Stomach (tissue), 9 donors: Measurements from ENCODE around the gene C16orf90. TPM values are rescaled to one million over a fixed set of nuclear protein-coding genes. Genes with fewer than 3 reads are reported as not detected.

Experiments
- DNase-seq, 2 donors: peaks; one replicate each; pipeline versions ENCODE4 v3.0.0 to v3.0.0-alpha.2; 2013 to 2019
- H3K27ac ChIP-seq, 5 donors: fragments of 200-600 bp in 4 of 5; sonication (generic) in 4 of 5; one replicate each; pipeline ENCODE4 v1.5.1; 2013 to 2019; ENCODE audit warnings: mild to moderate bottlenecking in 1 of 5, moderate library complexity in 1 of 5
- H3K27me3 ChIP-seq, 3 donors: fragments of 200-600 bp; sonication (generic); one replicate each; pipeline ENCODE4 v1.5.1; 2017 to 2019; ENCODE audit warnings: mixed run types in 1 of 3
- H3K36me3 ChIP-seq, 4 donors: fragments of 200-600 bp; sonication (generic); 1 replicate in 3 of 4; 2 replicates in 1 of 4; pipeline ENCODE4 v1.5.1; 2016 to 2019
- H3K4me1 ChIP-seq, 4 donors: fragments of 200-600 bp; sonication (generic); one replicate each; pipeline ENCODE4 v1.5.1; 2016 to 2019
- H3K4me3 ChIP-seq, 4 donors: fragments of 200-600 bp; sonication (generic) in 3 of 4; one replicate each; pipeline ENCODE4 v1.5.1; 2016 to 2019; ENCODE audit warnings: mild to moderate bottlenecking in 1 of 4
- H3K9me3 ChIP-seq, 4 donors: fragments of 200-600 bp; sonication (generic); one replicate each; pipeline ENCODE4 v1.5.1; 2016 to 2019
- CTCF ChIP-seq, 7 experiments: fragments of 450-650 bp in 4 of 7; fragments of 200-600 bp in 3 of 7; sonication (generic) in 3 of 7; IDR thresholded peaks; one replicate each; pipeline ENCODE4 v1.5.1; 2016 to 2019; ENCODE audit warnings: antibody characterized with exemption in 7 of 7, control low read depth in 2 of 7, mild to moderate bottlenecking in 1 of 7
- EP300 ChIP-seq: sonication (generic); formaldehyde crosslinking; IDR thresholded peaks from one replicate; pipeline ENCODE4 v1.6.1; 2017; ENCODE audit warnings: antibody characterized with exemption
- POLR2A ChIP-seq, 4 donors: fragments of 450-650 bp; IDR thresholded peaks; one replicate each; pipeline ENCODE4 v1.6.1; 2016; ENCODE audit warnings: antibody characterized with exemption in 4 of 4, control low read depth in 2 of 4, mild to moderate bottlenecking in 1 of 4, moderate library complexity in 1 of 4
- POLR2AphosphoS5 ChIP-seq, 3 donors: sonication (generic); formaldehyde crosslinking; IDR thresholded peaks; one replicate each; pipeline ENCODE4 v1.6.1; 2016; ENCODE audit warnings: antibody characterized with exemption in 3 of 3
- WGBS, 5 donors: extraction: QIAGEN DNeasy Blood & Tissue Kit in 3 of 5; methylation state at CpG; one replicate each; pipeline versions ENCODE4 v1.1.5 to v1.1.7; 2013 to 2018; 5-methylcytosine and 5-hydroxymethylcytosine counted together
- intact Hi-C: fragments of 100-400 bp; cut with DNase I; formaldehyde crosslinking; loops from one replicate; pipeline ENCODE4 v1.15.1; 2023; ENCODE audit warnings: low total_unique reads
- polyA plus RNA-seq, 3 donors: library from polyadenylated mRNA; stranded (reverse); fragments of 200-250 nt; gene quantifications; one replicate each; pipeline ENCODE4 v1.2.3, GENCODE V29; 2013
- total RNA-seq, 5 donors: library from RNA; depleted of rRNA; stranded (reverse); fragments of >200 nt; gene quantifications; one replicate each; pipeline versions ENCODE4 v1.1.0 to v1.2.3, GENCODE V29; 2014 to 2016
- donor health status: healthy with polysubstance abuse.
- donor health status: Bipolar disorder and iron deficiency.
- donor health status: healthy.

Gene C16orf90
- total and polyA plus RNA-seq, 8 donors, result not detected

DNA sequence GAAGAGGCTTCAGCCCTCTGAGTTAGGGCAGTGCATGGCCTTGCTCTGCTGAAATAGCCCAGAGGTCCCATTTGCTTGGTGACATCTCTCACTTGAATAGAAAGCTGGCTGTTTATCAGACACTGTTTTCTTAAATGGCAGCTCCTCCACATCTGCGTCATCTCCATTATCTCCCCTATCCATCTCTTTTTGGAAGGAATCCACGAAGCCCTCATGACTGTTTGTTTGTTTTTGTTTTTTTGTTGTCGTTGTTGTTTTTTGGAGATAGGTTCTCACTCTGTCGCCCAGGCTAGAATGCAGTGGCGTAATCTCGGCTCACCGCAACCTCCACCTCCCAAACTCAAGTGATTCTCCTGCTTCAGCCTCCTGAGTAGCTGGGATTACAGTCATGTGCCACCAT lies 35.2 kb downstream of the C16orf90 start:
- WGBS, 5 donors, result 54 to 69% (median 60%) methylated on average over 7 of the region's 7 CpGs
- Histone ChIP-seq H3K4me3 (peak overlapping the region in 2 of 4 donors; percentile 89 to 90), H3K9me3 (no peaks in the 10 kb centered on the region), H3K27me3 (no peaks in the 10 kb centered on the region), H3K27ac (peak overlapping the region; percentile 59 to 99 (median 97)), H3K36me3 (peaks cover 0 to 6% (median 0%) of the 10 kb centered on the region in 4 donors), H3K4me1 (peaks cover 51 to 85% (median 76%) of the 10 kb centered on the region in 4 donors)
- no peak for DNase-seq
- intact Hi-C loops, result no loop called here
- no peak for TF ChIP-seq EP300
- TF ChIP-seq POLR2A (IDR thresholded peaks at IDR 0.05), result no peak
- no peak for TF ChIP-seq CTCF (IDR thresholded peaks at IDR 0.05)
- no peak for TF ChIP-seq POLR2AphosphoS5 (IDR thresholded peaks at IDR 0.05)

DNA sequence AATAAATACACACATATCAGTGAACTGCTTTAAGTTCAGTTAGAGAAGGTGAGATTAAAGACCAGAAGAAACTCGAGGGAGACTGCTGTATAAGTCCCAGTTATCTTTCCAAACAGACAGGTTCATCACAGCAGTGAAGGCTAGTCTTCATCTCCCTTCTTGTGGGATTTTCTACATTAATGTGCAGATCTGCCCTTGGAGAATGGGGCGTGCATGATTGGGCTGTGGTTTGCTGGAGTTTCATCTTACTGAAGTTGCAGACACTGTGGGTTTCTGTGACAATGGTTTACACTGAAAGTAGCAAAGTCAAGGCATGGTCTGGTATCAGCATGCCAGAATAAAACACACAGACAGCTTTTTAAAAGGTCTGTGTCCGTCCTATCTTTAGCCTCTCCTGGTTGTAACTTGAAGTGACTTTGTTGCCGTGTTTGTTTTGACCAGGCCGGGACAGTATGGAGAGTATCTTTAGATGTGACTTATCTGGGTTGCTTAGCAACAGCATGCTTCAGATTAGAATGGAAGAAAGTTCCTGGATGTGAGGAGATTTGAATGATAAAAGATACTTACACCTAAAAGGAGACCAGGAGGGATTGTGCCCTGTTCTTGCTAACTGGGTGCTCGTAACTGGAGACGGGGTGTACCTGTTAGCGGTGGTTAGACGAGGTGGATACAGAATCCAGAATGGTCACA lies 35.7 kb downstream of the C16orf90 start:
- H3K9me3 ChIP-seq, result no peaks in the 10 kb centered on the region
- H3K27me3 ChIP-seq, result no peaks in the 10 kb centered on the region
- TF ChIP-seq EP300 (no peak), POLR2AphosphoS5 (IDR thresholded peaks at IDR 0.05) (no peak), CTCF (IDR thresholded peaks at IDR 0.05) (no peak), POLR2A (IDR thresholded peaks at IDR 0.05) (no peak)
- H3K4me3 ChIP-seq, result peak overlapping the region; percentile 87 to 91 (median 90)
- peaks cover 0 to 6% (median 0%) of the 10 kb centered on the region in 4 donors for H3K36me3 ChIP-seq
- intact Hi-C loops, result no loop called here
- peak in 1 of 2 donors; percentile 35 for DNase-seq
- peak overlapping the region; percentile 67 to 99 (median 97) for H3K27ac ChIP-seq
- WGBS, 5 donors, result 19 to 36% (median 30%) methylated on average over 9 of the region's 9 CpGs
- peaks cover 51 to 79% (median 70%) of the 10 kb centered on the region in 4 donors for H3K4me1 ChIP-seq

- TF ChIP-seq POLR2A (IDR thresholded peaks at IDR 0.05) (peak in 1 of 4 donors; percentile 28), EP300 (no peak), POLR2AphosphoS5 (IDR thresholded peaks at IDR 0.05) (peak; percentile 53 to 88 (median 84))
- H3K4me1 ChIP-seq, result peaks cover 51 to 73% (median 64%) of the 10 kb centered on the region in 4 donors
- intact Hi-C loops, result no loop called here
Observed at GRCh38 chr16:3458852-3459361, 36.4 kb downstream of the C16orf90 start.

DNA sequence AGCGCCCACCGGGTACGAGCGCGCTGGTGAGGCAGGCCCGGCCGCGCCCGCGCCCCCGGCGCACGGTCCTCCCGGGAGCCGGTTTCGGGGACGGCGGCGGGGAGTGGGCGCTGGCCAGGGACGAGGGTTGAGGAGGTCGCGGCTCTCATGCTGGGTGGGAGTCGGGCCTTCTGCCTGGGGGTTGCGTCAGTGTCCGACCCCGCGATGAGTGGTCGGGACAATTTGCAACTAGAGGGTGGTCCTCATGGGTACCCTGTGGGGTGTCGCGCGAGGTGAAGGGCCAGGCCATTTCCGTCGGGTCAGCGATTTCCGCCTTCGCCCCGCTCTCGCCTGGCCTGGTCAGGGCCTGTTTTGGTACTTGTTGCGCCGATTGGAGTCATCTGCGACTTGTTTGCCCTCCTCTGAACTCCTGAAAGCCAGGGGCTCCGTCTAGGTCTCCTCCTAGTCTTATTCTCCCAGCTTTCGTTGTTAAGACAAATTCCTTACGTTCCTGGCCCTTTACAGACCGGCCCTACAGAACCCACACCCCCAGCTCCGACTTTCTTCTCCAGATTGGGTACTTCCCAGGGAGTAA lies 36.9 kb downstream of the C16orf90 start:
- peak overlapping the region; percentile 97 to 99 (median 98) for H3K27ac ChIP-seq
- no peaks in the 10 kb centered on the region for H3K9me3 ChIP-seq
- DNase-seq, result peak in 1 of 2 donors; percentile 60
- peak overlapping the region; percentile 87 to 91 (median 90) for H3K4me3 ChIP-seq
- intact Hi-C loops, result no loop called here
- H3K4me1 ChIP-seq, result peaks cover 51 to 67% (median 59%) of the 10 kb centered on the region in 4 donors
- TF ChIP-seq CTCF (IDR thresholded peaks at IDR 0.05) (no peak), POLR2AphosphoS5 (IDR thresholded peaks at IDR 0.05) (no peak), EP300 (no peak), POLR2A (IDR thresholded peaks at IDR 0.05) (no peak)
- peaks cover 0 to 6% (median 0%) of the 10 kb centered on the region in 4 donors for H3K36me3 ChIP-seq
- 0% methylated on average over 9 to 47 of the region's 47 CpGs for WGBS, 5 donors
- no peaks in the 10 kb centered on the region for H3K27me3 ChIP-seq

More at GRCh38 chr16:3458852-3459361, 36.4 kb downstream of the C16orf90 start:
- Histone ChIP-seq H3K4me3 (peak overlapping the region; percentile 87 to 91 (median 90)), H3K27me3 (no peaks in the 10 kb centered on the region), H3K36me3 (peaks cover 0 to 6% (median 0%) of the 10 kb centered on the region in 4 donors), H3K9me3 (no peaks in the 10 kb centered on the region), H3K27ac (peak overlapping the region; percentile 97 to 99 (median 98))
- 0 to 5% (median 4%) methylated on average over 10 of the region's 10 CpGs for WGBS, 5 donors
- DNase-seq, result peak; percentile 57 to 89
